Bronchial epithelial cell (primary cell): Measurements from ENCODE around the gene METTL17. TPM values are rescaled to one million over a fixed set of nuclear protein-coding genes. Genes with fewer than 3 reads are reported as not detected.

Source experiments
- DNase-seq: peaks from one replicate; pipeline ENCODE4 v3.0.0-alpha.2; 2010; ENCODE audit warnings: low read depth
- FAIRE-seq: peaks from 2 replicates; lab custom pipeline; 2011; peaks lifted over from hg19 to GRCh38; lab: Jason Lieb, UNC
- H3K27me3 ChIP-seq: 2 replicates; pipeline ENCODE4 v1.5.1; 2011; ENCODE audit warnings: low read length; ENCODE audit not compliant: control insufficient read depth, insufficient read depth
- H3K36me3 ChIP-seq: 2 replicates; pipeline ENCODE4 v1.5.1; 2011; ENCODE audit warnings: low read length; ENCODE audit not compliant: control insufficient read depth, insufficient read depth
- H3K4me3 ChIP-seq: 2 replicates; pipeline ENCODE4 v1.5.1; 2011; ENCODE audit warnings: mild to moderate bottlenecking, low read depth, low read length, control low read depth
- total RNA-seq: library from RNA; depleted of rRNA; stranded (reverse); fragments of >200 nt; gene quantifications from 2 replicates; pipeline ENCODE4 v1.2.1, GENCODE V29; 2014
- TF ChIP-seq, protein P1 (sequence below): IDR thresholded peaks from 2 replicates; pipeline ENCODE4 v1.5.1; 2011; ENCODE audit warnings: mild to moderate bottlenecking, moderate library complexity, low read length, control low read depth, inconsistent platforms; ENCODE audit not compliant: insufficient read depth, severe bottlenecking

Gene METTL17
- total RNA-seq, 1 donor from 2014 or later: 56.1 TPM

DNA sequence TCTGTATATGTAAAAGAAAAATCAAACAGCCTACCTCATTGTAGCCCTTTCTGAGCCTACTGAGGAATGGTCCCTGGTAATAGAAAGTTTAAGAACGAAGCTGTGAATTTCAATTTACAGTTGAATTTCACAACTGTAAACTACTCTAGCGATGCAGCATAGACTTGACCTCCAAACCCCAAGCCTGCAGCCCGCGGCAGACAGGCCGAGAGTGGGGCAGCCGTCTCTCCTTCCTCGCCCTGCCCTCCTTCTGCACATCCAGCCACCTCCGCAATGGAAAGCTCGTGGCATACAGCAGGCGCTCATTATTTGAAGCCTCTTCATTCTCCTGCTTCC, 19.2 kb upstream of the METTL17 start:
- H3K36me3 ChIP-seq: no peaks in the 10 kb centered on the region
- TF ChIP-seq, protein P1, sequence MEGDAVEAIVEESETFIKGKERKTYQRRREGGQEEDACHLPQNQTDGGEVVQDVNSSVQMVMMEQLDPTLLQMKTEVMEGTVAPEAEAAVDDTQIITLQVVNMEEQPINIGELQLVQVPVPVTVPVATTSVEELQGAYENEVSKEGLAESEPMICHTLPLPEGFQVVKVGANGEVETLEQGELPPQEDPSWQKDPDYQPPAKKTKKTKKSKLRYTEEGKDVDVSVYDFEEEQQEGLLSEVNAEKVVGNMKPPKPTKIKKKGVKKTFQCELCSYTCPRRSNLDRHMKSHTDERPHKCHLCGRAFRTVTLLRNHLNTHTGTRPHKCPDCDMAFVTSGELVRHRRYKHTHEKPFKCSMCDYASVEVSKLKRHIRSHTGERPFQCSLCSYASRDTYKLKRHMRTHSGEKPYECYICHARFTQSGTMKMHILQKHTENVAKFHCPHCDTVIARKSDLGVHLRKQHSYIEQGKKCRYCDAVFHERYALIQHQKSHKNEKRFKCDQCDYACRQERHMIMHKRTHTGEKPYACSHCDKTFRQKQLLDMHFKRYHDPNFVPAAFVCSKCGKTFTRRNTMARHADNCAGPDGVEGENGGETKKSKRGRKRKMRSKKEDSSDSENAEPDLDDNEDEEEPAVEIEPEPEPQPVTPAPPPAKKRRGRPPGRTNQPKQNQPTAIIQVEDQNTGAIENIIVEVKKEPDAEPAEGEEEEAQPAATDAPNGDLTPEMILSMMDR: no peak
- DNase-seq (no peak), FAIRE-seq (no peak)
- peaks cover 1% of the 10 kb centered on the region for H3K27me3 ChIP-seq
- H3K4me3 ChIP-seq: peak overlapping the region; percentile 66

- Histone ChIP-seq H3K4me3 (peak overlapping the region; percentile 66), H3K27me3 (peaks cover 1% of the 10 kb centered on the region), H3K36me3 (no peaks in the 10 kb centered on the region)
- no peak for FAIRE-seq
- DNase-seq: peak; percentile 65
- TF ChIP-seq, protein P1: peak; percentile 99
These were observed 18.6 kb upstream of the METTL17 start for GRCh38 chr14:20970983-20971704.

DNA sequence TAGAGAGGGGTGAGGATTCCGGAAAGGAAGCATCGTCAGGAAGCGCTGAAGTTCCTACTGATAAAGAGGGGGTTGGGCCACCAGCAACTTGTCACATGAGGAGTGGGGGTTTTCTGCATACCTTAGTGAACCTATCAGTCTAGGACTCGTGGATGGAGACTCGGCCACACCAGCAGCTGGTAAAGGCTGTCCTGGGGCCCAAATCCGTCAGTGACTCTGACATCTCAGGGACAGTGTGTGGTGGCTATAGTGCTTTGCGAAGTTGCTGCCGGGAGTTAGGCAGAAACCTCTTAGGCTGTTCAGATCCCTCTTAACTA, 18.1 kb upstream of the METTL17 start:
- Histone ChIP-seq H3K27me3 (peaks cover 1% of the 10 kb centered on the region), H3K4me3 (no peak overlapping the region), H3K36me3 (no peaks in the 10 kb centered on the region)
- no peak for FAIRE-seq
- TF ChIP-seq, protein P1: no peak
- no peak for DNase-seq

DNA sequence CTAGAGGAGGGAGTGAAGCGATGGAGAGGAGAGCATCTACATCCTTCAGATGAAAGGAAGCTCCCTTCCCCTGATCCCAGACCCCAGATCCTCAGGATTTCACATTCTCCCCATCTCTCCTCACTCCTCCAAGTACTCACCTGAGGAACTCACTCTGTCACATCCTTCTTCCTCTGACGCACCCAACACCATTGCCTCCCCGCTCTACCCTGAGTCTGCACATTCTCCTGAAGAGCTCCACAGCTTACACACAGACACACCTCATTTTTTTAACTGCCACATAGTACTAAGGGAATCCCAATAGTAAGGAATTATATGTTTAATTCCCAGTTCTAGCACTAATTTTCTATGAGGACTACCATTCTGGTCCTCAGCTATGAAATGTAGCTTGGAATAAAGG, 16.3 kb upstream of the METTL17 start:
- FAIRE-seq: peak; percentile 43
- H3K4me3 ChIP-seq: no peak overlapping the region
- no peaks in the 10 kb centered on the region for H3K27me3 ChIP-seq
- no peaks in the 10 kb centered on the region for H3K36me3 ChIP-seq
- TF ChIP-seq, protein P1: no peak
- DNase-seq: peak; percentile 51

- DNase-seq: no peak
- Histone ChIP-seq H3K36me3 (no peaks in the 10 kb centered on the region), H3K4me3 (no peak overlapping the region), H3K27me3 (no peaks in the 10 kb centered on the region)
- TF ChIP-seq, protein P1: no peak
- FAIRE-seq: no peak
These were observed 13.5 kb upstream of the METTL17 start for GRCh38 chr14:20976291-20976690.

DNA sequence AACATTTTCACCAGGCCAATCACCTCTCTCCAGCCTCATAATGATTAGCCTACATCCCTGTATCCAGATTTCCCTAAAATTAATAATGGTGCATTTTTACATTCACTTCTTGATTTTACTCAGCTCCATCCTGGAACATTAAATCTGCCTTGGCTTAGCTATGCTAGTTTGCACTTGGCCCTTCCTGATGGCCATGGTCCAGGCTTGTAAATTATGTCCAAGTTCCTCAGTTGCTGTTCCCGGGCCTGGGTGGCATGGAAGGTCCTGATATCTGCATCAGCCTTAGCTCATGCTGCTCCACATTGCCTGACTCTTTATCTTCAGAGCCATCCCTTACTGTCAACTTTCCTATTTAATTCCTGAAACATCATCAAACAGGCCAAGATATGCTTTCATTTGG, 11.1 kb upstream of the METTL17 start:
- no peak for FAIRE-seq
- DNase-seq: no peak
- TF ChIP-seq, protein P1: no peak
- H3K27me3 ChIP-seq: no peaks in the 10 kb centered on the region
- no peak overlapping the region for H3K4me3 ChIP-seq
- no peaks in the 10 kb centered on the region for H3K36me3 ChIP-seq
